NOMO-1 treated with dmso at 0.1 percent for 144 hours (cell line): ENCODE data around the gene LPP.

Source experiments
- DNase-seq: peaks from one replicate; lab custom pipeline; 2025; ENCODE audit not compliant: unreplicated experiment; lab: John Stamatoyannopoulos, UW

Gene LPP

GRCh38 chr3:188533612-188534357 lies 379.8 kb downstream of the LPP start:
- DNase-seq: no peak

- no peak for DNase-seq
Observed at GRCh38 chr3:188534633-188535032, 380.7 kb downstream of the LPP start.

DNA sequence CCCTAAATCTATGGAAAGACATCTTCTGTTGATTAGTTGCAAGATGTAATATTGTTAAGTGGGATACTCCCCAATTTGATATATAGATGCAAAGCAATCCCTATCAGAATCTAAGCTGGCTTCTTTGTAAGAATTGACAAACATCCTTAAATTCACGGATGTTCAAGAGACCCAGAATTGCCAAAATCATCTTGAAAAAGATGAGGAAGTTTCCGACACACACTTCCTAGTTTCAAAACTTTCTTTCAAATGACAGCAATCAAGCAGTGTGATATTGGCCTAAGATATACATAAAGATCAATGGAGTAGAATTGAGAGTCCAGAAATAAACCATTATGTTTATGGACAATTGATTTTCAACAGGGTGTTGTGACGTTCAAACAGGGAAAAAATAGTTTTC lies 383.6 kb downstream of the LPP start:
- no peak for DNase-seq

- no peak for DNase-seq
Observed at GRCh38 chr3:188539037-188539436, 385.1 kb downstream of the LPP start.

GRCh38 chr3:188539631-188540194 lies 385.8 kb downstream of the LPP start:
- DNase-seq: no peak

DNA sequence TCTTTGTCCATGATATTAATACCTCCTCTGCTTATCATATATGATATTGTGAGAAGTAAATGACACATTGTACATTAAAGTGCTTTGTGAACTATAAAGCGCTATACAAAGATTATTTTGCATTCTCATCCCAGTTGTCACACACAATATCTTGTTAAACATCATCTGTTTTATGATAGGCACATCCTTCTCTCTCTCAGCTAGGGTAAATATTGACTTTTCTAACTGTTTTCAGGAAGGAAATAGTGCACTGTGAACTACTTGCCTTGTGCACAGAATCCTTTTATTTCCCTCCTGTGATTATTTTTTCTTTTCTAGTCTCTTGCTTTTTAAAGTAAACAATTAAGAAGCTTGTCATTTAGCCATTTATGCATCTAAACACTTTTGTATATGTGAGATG lies 388.2 kb downstream of the LPP start:
- DNase-seq: no peak

- DNase-seq: no peak
Observed at GRCh38 chr3:188544012-188544411, 390.1 kb downstream of the LPP start.

GRCh38 chr3:188546835-188547670 lies 393.1 kb downstream of the LPP start:
- no peak for DNase-seq

DNA sequence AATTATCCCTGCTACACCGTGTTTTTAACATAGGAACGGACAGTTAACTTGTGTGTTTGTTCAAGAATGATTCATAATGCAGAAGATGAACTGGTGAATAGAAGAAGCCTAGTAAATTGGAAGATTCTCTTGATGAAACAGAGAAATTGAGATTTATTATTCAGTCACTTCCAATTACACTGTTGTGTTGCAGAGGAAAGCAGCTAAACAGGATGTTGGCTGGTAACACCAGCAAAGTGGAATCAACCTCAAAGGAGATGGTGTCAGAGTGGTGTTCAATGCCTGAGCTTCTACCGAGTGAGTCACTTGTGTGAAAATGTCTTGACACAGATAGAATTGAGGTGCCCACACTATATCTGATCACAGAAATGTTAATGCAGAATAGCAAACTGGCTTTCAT lies 399.6 kb downstream of the LPP start:
- DNase-seq: no peak

DNA sequence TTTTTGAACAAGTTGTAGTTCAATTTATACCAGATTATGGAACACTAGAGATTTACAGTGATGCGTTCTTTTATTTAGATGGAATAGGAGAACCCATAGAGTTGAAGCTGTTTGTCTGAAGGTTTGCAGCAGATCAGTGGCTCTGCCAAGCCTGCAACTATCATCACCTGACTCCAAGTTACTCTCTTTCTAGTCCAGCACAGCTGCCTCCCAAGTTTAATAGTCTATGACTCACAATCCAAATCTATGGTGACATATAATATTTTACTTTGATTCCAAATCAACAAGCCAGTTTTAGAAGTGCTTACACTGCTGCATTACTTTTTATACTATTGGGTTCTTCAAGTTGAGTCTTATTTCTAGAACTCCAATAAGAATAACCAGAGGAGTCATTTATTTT lies 400.4 kb downstream of the LPP start:
- DNase-seq: no peak

- no peak for DNase-seq
Observed at GRCh38 chr3:188557235-188557634, 403.3 kb downstream of the LPP start.

- no peak for DNase-seq
Observed at GRCh38 chr3:188558343-188559071, 404.6 kb downstream of the LPP start.

- DNase-seq: no peak
Observed at GRCh38 chr3:188559072-188559429, 405.1 kb downstream of the LPP start.

GRCh38 chr3:188559856-188560255 lies 405.9 kb downstream of the LPP start:
- DNase-seq: no peak

- no peak for DNase-seq
Observed at GRCh38 chr3:188562144-188562543, 408.2 kb downstream of the LPP start.

GRCh38 chr3:188567478-188568195 lies 413.7 kb downstream of the LPP start:
- no peak for DNase-seq

- no peak for DNase-seq
Observed at GRCh38 chr3:188568736-188569135, 414.8 kb downstream of the LPP start.

DNA sequence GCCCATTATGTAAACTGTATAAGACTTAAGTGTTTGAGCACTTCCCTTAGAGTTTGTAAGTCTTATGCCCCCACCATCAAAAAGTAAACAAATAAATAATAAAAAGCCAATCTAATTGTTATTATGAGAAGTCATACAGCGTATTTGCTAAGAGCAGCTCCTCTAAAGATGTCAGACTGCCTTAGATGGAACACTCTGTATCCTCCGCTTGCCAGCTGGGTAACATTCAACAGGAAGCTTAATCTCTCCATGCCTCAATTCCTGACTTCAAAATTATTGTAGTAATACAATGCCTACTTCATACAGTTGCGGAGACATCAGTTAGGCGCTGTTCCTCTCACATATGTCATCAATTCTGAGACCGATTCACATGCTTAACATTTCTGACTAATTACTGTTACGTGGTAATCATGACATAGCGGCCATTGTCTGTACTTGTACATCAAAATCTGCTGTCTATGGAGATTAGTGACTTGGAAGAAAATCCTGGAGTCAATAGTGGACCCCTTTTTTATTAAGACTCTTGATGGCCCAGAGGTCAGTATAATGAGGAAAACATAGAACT lies 417.7 kb downstream of the LPP start:
- no peak for DNase-seq

GRCh38 chr3:188573291-188573940 lies 419.5 kb downstream of the LPP start:
- peak; percentile 50 for DNase-seq

DNA sequence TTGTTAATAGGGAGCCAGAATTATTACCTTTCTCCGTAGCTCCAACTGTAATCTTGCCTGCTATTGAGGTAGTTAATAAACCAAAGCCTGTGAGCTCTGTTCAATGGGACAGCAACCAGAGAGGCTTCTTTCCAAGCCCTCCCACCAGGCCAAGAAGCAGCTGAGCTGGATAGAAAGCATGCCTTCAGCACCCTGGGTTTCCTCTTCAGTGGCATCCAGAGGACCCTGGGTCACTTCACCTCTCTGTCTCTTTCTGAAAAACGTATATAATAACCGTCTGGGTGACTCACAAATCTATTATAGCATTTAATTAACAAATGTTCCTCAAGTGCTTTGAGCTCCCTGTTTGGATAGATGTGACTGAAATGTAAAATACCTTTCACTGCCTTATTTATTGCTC lies 420.0 kb downstream of the LPP start:
- DNase-seq: no peak
